ENCODE data around the gene ZNF385D. TPM values are rescaled to one million over a fixed set of nuclear protein-coding genes. Genes with fewer than 3 reads are reported as not detected.

ZNF385D gene
- total RNA-seq, 1 experiment from 2014 or later, result 13.0 TPM

DNA sequence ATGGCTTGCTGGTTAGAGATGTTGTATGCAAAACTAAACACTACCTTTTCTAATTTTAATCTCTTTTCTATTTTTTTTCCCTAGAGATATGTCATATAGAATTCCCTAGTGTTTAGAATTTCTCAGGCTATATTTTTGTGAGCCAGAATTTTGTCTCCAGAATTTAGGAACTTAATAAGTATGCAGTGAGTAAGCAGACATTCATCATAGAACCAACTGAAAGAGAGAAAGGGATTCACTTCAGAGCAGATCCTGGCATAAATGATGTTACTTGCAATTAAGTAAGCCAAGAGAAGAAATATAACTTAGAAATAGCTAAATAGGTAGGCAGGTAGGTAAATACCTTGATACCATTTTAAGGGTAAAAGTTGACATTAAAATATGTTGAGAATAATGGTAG, 288.9 kb downstream of the ZNF385D start:
- H3K9me3 ChIP-seq (ENCODE audit: control insufficient read depth, insufficient read depth, low read depth, low read length), result no peaks in the 10 kb centered on the region
- TF ChIP-seq POLR2AphosphoS5 (IDR thresholded peaks at IDR 0.05; ENCODE audit: low read depth, low read length), result no peak
- ATAC-seq, result no peak
- H3K4me3 ChIP-seq (ENCODE audit: low read depth in 2 of 2, low read length in 2 of 2), result no peak overlapping the region
- H3K4me1 ChIP-seq (ENCODE audit: control insufficient read depth, insufficient read depth, low read length), result no peaks in the 10 kb centered on the region
- POLR2A ChIA-PET, result no interaction called here
- H3K27ac ChIP-seq (ENCODE audit: low read length), result no peak overlapping the region
- BruUV-seq (replicated peaks), result no TSS peak
- in situ Hi-C loops (cut with HindIII; ENCODE audit: low pct_unique_long_range_greater_than_20kb, low sequenced_read_pairs) (no loop called here), intact Hi-C loops (cut with micrococcal nuclease; ENCODE audit: unreplicated experiment) (no loop called here)
- CTCF ChIA-PET, result no interaction called here
- no peak for DNase-seq (ENCODE audit: low read depth, low spot score)
- H3K27me3 ChIP-seq (ENCODE audit: control insufficient read depth, insufficient read depth, low read length), result no peaks in the 10 kb centered on the region
- no peaks in the 10 kb centered on the region for H3K36me3 ChIP-seq (ENCODE audit: control insufficient read depth, insufficient read depth, low read length)

DNA sequence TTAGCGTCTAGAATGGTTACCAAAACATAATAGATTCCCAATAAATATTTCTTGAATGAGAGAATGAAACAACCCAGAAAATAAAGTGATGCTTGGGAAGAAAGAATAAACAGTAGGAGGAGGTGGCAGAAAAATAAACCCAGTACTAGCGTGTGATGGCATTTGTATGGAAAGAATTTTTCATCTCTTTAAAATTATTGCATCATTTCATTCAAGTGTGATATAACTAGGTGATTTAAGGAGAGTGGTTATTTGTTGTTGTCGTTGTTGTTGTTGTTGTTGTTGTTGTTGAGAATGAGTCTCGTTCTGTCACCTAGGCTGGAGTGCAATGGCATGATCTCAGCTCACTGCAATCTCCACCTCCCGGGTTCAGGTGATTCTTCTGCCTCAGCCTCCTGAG, 293.9 kb downstream of the ZNF385D start:
- no peaks in the 10 kb centered on the region for H3K36me3 ChIP-seq (ENCODE audit: control insufficient read depth, insufficient read depth, low read length)
- DNase-seq (ENCODE audit: low read depth, low spot score) (no peak), ATAC-seq (no peak)
- H3K4me3 ChIP-seq (ENCODE audit: low read depth in 2 of 2, low read length in 2 of 2), result no peak overlapping the region
- in situ Hi-C loops (cut with HindIII; ENCODE audit: low pct_unique_long_range_greater_than_20kb, low sequenced_read_pairs), result no loop called here
- ChIA-PET CTCF (no interaction called here), POLR2A (no interaction called here)
- H3K27ac ChIP-seq (ENCODE audit: low read length), result no peak overlapping the region
- TF ChIP-seq POLR2AphosphoS5 (IDR thresholded peaks at IDR 0.05; ENCODE audit: low read depth, low read length) (no peak), SIN3A (IDR thresholded peaks at IDR 0.05; ENCODE audit: borderline replicate concordance, insufficient read depth, low read depth, low read length) (no peak)
- TF ChIP-seq, protein P1, sequence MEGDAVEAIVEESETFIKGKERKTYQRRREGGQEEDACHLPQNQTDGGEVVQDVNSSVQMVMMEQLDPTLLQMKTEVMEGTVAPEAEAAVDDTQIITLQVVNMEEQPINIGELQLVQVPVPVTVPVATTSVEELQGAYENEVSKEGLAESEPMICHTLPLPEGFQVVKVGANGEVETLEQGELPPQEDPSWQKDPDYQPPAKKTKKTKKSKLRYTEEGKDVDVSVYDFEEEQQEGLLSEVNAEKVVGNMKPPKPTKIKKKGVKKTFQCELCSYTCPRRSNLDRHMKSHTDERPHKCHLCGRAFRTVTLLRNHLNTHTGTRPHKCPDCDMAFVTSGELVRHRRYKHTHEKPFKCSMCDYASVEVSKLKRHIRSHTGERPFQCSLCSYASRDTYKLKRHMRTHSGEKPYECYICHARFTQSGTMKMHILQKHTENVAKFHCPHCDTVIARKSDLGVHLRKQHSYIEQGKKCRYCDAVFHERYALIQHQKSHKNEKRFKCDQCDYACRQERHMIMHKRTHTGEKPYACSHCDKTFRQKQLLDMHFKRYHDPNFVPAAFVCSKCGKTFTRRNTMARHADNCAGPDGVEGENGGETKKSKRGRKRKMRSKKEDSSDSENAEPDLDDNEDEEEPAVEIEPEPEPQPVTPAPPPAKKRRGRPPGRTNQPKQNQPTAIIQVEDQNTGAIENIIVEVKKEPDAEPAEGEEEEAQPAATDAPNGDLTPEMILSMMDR (IDR thresholded peaks at IDR 0.05), result no peak
- TF ChIP-seq, protein P2, sequence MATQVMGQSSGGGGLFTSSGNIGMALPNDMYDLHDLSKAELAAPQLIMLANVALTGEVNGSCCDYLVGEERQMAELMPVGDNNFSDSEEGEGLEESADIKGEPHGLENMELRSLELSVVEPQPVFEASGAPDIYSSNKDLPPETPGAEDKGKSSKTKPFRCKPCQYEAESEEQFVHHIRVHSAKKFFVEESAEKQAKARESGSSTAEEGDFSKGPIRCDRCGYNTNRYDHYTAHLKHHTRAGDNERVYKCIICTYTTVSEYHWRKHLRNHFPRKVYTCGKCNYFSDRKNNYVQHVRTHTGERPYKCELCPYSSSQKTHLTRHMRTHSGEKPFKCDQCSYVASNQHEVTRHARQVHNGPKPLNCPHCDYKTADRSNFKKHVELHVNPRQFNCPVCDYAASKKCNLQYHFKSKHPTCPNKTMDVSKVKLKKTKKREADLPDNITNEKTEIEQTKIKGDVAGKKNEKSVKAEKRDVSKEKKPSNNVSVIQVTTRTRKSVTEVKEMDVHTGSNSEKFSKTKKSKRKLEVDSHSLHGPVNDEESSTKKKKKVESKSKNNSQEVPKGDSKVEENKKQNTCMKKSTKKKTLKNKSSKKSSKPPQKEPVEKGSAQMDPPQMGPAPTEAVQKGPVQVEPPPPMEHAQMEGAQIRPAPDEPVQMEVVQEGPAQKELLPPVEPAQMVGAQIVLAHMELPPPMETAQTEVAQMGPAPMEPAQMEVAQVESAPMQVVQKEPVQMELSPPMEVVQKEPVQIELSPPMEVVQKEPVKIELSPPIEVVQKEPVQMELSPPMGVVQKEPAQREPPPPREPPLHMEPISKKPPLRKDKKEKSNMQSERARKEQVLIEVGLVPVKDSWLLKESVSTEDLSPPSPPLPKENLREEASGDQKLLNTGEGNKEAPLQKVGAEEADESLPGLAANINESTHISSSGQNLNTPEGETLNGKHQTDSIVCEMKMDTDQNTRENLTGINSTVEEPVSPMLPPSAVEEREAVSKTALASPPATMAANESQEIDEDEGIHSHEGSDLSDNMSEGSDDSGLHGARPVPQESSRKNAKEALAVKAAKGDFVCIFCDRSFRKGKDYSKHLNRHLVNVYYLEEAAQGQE (IDR thresholded peaks at IDR 0.05; ENCODE audit: insufficient read depth in 1 of 2, low read depth in 2 of 2, low read length in 1 of 2), result no peak
- H3K4me1 ChIP-seq (ENCODE audit: control insufficient read depth, insufficient read depth, low read length), result no peaks in the 10 kb centered on the region
- no TSS peak for BruUV-seq (replicated peaks)
- intact Hi-C loops (cut with micrococcal nuclease; ENCODE audit: unreplicated experiment), result no loop called here
- H3K27me3 ChIP-seq (ENCODE audit: control insufficient read depth, insufficient read depth, low read length), result no peaks in the 10 kb centered on the region
- H3K9me3 ChIP-seq (ENCODE audit: control insufficient read depth, insufficient read depth, low read depth, low read length), result no peaks in the 10 kb centered on the region

DNA sequence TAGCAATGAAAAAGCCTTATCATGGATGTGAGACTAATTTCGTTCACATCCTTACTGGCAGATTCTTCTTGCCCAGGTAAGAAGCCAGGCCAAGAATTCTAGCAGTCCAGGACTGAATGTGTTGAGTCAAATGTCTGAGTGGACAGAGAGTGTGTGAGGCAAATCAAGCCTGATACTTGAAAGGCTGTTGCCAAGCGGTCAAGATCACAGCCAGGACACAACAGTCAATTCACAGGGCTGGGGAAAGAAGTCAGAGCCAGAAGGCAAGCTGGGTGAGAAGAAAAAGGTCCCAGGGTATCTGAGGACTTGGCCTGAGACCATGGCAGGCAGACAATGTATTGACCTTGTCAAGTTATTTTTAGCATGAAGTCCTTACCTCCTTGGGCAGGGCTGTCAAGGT, 301.3 kb downstream of the ZNF385D start:
- DNase-seq (ENCODE audit: low read depth, low spot score), result no peak
- intact Hi-C loops (cut with micrococcal nuclease; ENCODE audit: unreplicated experiment) (no loop called here), in situ Hi-C loops (cut with HindIII; ENCODE audit: low pct_unique_long_range_greater_than_20kb, low sequenced_read_pairs) (no loop called here)
- no TSS peak for BruUV-seq (replicated peaks)
- Histone ChIP-seq H3K36me3 (ENCODE audit: control insufficient read depth, insufficient read depth, low read length) (no peaks in the 10 kb centered on the region), H3K27me3 (ENCODE audit: control insufficient read depth, insufficient read depth, low read length) (no peaks in the 10 kb centered on the region), H3K4me1 (ENCODE audit: control insufficient read depth, insufficient read depth, low read length) (no peaks in the 10 kb centered on the region), H3K9me3 (ENCODE audit: control insufficient read depth, insufficient read depth, low read depth, low read length) (no peaks in the 10 kb centered on the region), H3K4me3 (ENCODE audit: low read depth in 2 of 2, low read length in 2 of 2) (no peak overlapping the region), H3K27ac (ENCODE audit: low read length) (no peak overlapping the region)
- no peak for ATAC-seq
- ChIA-PET CTCF (no interaction called here), POLR2A (no interaction called here)
- TF ChIP-seq, protein P2 (IDR thresholded peaks at IDR 0.05; ENCODE audit: insufficient read depth in 1 of 2, low read depth in 2 of 2, low read length in 1 of 2), result no peak
- TF ChIP-seq SIN3A (IDR thresholded peaks at IDR 0.05; ENCODE audit: borderline replicate concordance, insufficient read depth, low read depth, low read length) (no peak), TCF7L2 (IDR thresholded peaks at IDR 0.05; ENCODE audit: low read depth, low read length) (no peak), POLR2AphosphoS5 (IDR thresholded peaks at IDR 0.05; ENCODE audit: low read depth, low read length) (no peak)
- TF ChIP-seq, protein P1 (IDR thresholded peaks at IDR 0.05), result no peak
